Ascending aorta (tissue), 2 donors: ENCODE results near the gene BRD4. TPM values are rescaled to one million over a fixed set of nuclear protein-coding genes. Genes with fewer than 3 reads are reported as not detected.

Experiments used
- DNase-seq, 2 donors: peaks; one replicate each; pipeline ENCODE4 v3.0.0-alpha.2; 2019; ENCODE audit warnings: low spot score in 2 of 2
- H3K27ac ChIP-seq, 2 donors: fragments of 200-600 bp; sonication (generic); one replicate each; pipeline ENCODE4 v1.5.1; 2016 to 2017; ENCODE audit warnings: mild to moderate bottlenecking in 1 of 2
- H3K27me3 ChIP-seq: fragments of 200-600 bp; sonication (generic); one replicate; pipeline ENCODE4 v1.5.1; 2017
- H3K36me3 ChIP-seq, 2 donors: fragments of 200-600 bp; sonication (generic); one replicate each; pipeline ENCODE4 v1.5.1; 2016
- H3K4me1 ChIP-seq, 2 donors: fragments of 200-600 bp; sonication (generic); one replicate each; pipeline ENCODE4 v1.5.1; 2016 to 2017; ENCODE audit warnings: mild to moderate bottlenecking in 1 of 2
- H3K4me3 ChIP-seq, 2 donors: fragments of 200-600 bp; sonication (generic); one replicate each; pipeline ENCODE4 v1.5.1; 2016 to 2017; ENCODE audit warnings: mild to moderate bottlenecking in 1 of 2
- H3K9me3 ChIP-seq, 2 donors: fragments of 200-600 bp; sonication (generic); one replicate each; pipeline ENCODE4 v1.5.1; 2016
- intact Hi-C: fragments of 100-400 bp; cut with DNase I; formaldehyde crosslinking; loops from one replicate; pipeline ENCODE4 v1.15.1; 2023
- total RNA-seq: library from RNA; depleted of rRNA; stranded (reverse); fragments of >200 nt; gene quantifications from one replicate; pipeline ENCODE4 v1.1.0, GENCODE V29; 2016
- TF ChIP-seq, protein P1 (sequence below), 3 experiments: fragments of 200-600 bp in 2 of 3; fragments of 450-650 bp in 1 of 3; sonication (generic) in 2 of 3; IDR thresholded peaks; one replicate each; pipeline ENCODE4 v1.5.1; 2016 to 2019; ENCODE audit warnings: antibody characterized with exemption in 3 of 3, mild to moderate bottlenecking in 1 of 3, moderate library complexity in 1 of 3

The BRD4 gene
- total RNA-seq, 1 donor from 2014 or later = 55.3 TPM

DNA sequence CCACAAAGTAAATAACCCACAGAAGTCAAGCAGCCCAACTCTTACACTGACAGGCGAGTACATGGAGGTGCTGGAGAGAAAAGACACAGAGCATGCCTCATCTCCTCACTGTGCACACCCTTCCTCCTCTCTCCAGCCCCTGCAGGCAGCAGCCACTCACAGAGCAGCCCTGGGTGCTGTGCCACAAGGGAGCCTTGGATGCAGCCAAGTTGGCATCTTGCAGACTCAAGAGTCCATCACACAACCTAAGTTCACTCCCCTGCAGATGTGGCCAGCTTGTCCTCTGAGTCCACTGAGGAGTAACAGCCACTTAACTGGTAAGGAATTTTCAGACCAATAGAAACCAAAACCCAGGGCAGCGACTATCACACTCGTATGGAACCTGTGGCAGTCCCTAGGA, 47.4 kb downstream of the BRD4 start:
- intact Hi-C loops = loop anchor here (5.0 kb wide), 1 partner anchor 42 kb away; no protein-coding TSS in a partner anchor
- no peaks in the 10 kb centered on the region for H3K27me3 ChIP-seq
- H3K9me3 ChIP-seq = no peaks in the 10 kb centered on the region
- no peak overlapping the region for H3K4me3 ChIP-seq
- TF ChIP-seq, protein P1, sequence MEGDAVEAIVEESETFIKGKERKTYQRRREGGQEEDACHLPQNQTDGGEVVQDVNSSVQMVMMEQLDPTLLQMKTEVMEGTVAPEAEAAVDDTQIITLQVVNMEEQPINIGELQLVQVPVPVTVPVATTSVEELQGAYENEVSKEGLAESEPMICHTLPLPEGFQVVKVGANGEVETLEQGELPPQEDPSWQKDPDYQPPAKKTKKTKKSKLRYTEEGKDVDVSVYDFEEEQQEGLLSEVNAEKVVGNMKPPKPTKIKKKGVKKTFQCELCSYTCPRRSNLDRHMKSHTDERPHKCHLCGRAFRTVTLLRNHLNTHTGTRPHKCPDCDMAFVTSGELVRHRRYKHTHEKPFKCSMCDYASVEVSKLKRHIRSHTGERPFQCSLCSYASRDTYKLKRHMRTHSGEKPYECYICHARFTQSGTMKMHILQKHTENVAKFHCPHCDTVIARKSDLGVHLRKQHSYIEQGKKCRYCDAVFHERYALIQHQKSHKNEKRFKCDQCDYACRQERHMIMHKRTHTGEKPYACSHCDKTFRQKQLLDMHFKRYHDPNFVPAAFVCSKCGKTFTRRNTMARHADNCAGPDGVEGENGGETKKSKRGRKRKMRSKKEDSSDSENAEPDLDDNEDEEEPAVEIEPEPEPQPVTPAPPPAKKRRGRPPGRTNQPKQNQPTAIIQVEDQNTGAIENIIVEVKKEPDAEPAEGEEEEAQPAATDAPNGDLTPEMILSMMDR (IDR thresholded peaks at IDR 0.05) = no peak
- DNase-seq = no peak
- no peak overlapping the region for H3K27ac ChIP-seq
- H3K4me1 ChIP-seq = peaks cover 52 to 90% of the 10 kb centered on the region in 2 donors
- H3K36me3 ChIP-seq = no peaks in the 10 kb centered on the region

- Histone ChIP-seq H3K27ac (peak overlapping the region; percentile 58 to 60), H3K4me1 (peaks cover 51 to 90% of the 10 kb centered on the region in 2 donors)
- intact Hi-C loops = loop anchor here (5.0 kb wide), 1 partner anchor 43 kb away; no protein-coding TSS in a partner anchor
Measured at GRCh38 chr19:15284091-15284490, 48.2 kb downstream of the BRD4 start.

GRCh38 chr19:15283141-15283883, 49.0 kb downstream of the BRD4 start:
- Histone ChIP-seq H3K9me3 (no peaks in the 10 kb centered on the region), H3K4me1 (peaks cover 45 to 88% of the 10 kb centered on the region in 2 donors), H3K27me3 (no peaks in the 10 kb centered on the region), H3K27ac (peak overlapping the region; percentile 58 to 60), H3K36me3 (no peaks in the 10 kb centered on the region), H3K4me3 (peak overlapping the region in 1 of 2 donors; percentile 2)
- intact Hi-C loops = loop anchor here (5.0 kb wide), 1 partner anchor 44 kb away; no protein-coding TSS in a partner anchor
- peak; percentile 63 to 85 for DNase-seq
- TF ChIP-seq, protein P1 (IDR thresholded peaks at IDR 0.05) = no peak

More at GRCh38 chr19:15284091-15284490, 48.2 kb downstream of the BRD4 start:
- no peak for DNase-seq
- H3K4me3 ChIP-seq = no peak overlapping the region
- H3K9me3 ChIP-seq = no peaks in the 10 kb centered on the region
- H3K36me3 ChIP-seq = no peaks in the 10 kb centered on the region
- no peaks in the 10 kb centered on the region for H3K27me3 ChIP-seq
- TF ChIP-seq, protein P1 (IDR thresholded peaks at IDR 0.05) = no peak

- TF ChIP-seq, protein P1 (IDR thresholded peaks at IDR 0.05) = no peak
- H3K36me3 ChIP-seq = no peaks in the 10 kb centered on the region
- peak overlapping the region; percentile 15 to 60 for H3K27ac ChIP-seq
- H3K27me3 ChIP-seq = no peaks in the 10 kb centered on the region
- H3K4me1 ChIP-seq = peaks cover 41 to 88% of the 10 kb centered on the region in 2 donors
- no peak overlapping the region for H3K4me3 ChIP-seq
- no peaks in the 10 kb centered on the region for H3K9me3 ChIP-seq
- no peak for DNase-seq
- intact Hi-C loops = loop anchor here (5.0 kb wide), 1 partner anchor 45 kb away; no protein-coding TSS in a partner anchor
Measured at GRCh38 chr19:15282311-15282705, 50.0 kb downstream of the BRD4 start.

DNA sequence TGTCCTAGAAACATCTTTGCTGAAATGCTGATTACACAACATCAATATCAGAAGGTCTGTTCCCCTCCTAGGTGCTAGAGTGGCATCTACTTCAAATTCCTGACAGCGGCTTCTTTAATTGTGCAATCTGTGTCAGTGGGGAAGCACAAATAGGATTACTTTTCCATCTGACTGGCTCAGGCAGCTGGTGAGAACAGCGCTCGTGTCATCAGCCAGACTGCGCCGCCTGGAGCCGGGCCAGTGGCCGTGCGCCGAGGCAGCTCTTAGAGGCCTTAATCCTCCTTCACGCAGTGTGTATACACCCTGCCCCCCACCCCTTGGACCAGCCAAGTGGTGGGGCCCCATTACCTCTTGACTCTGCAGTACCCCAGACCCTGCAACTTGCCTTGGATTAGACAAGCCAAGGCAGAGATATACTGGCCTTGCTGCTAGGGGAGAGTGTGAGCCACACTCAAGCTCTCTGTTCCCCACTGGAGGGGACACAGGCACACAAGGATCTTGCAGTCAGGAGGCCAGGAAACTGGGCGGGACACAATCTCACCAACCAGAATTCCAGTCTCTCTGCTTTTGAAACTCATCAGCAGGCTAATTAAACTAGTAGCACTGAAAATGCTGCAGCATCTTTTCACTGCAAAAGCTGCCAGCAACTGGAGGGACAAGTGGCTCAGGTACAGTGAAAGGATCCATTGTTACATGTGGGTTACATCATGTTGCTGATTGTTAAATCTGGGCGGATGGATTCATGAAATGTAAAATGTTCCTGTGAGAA, 51.2 kb downstream of the BRD4 start:
- DNase-seq = peak in 1 of 2 donors; percentile 84
- H3K27ac ChIP-seq = peak overlapping the region; percentile 71 to 73
- intact Hi-C loops = loop anchor here (2.0 to 5.0 kb wide), 2 partner anchors 14 to 46 kb away; no protein-coding TSS in a partner anchor
- H3K4me1 ChIP-seq = peaks cover 37 to 95% of the 10 kb centered on the region in 2 donors
- no peaks in the 10 kb centered on the region for H3K9me3 ChIP-seq
- H3K36me3 ChIP-seq = peaks cover 0 to 2% of the 10 kb centered on the region in 2 donors
- H3K4me3 ChIP-seq = no peak overlapping the region
- H3K27me3 ChIP-seq = no peaks in the 10 kb centered on the region
- TF ChIP-seq, protein P1 (IDR thresholded peaks at IDR 0.05) = peak in 2 of 3 experiments; percentile 21 to 23
